GM21381 (cell line): Measurements from ENCODE around the gene BIRC6.
"Not testable (repeated sequence)": the region's sequence is repeated elsewhere in the genome, so short reads cannot be mapped to it uniquely, and the experiment has no call there.

Experiments
- ATAC-seq: cut with Tn5 transposase; IDR thresholded peaks from one replicate; pipeline ENCODE4 v1.9.1; 2021; ENCODE audit warnings: mild to moderate bottlenecking, moderate library complexity; ENCODE audit not compliant: unreplicated experiment

Gene BIRC6

GRCh38 chr2:32496662-32497061 is 139.8 kb downstream of the BIRC6 start:
- no peak for ATAC-seq

DNA sequence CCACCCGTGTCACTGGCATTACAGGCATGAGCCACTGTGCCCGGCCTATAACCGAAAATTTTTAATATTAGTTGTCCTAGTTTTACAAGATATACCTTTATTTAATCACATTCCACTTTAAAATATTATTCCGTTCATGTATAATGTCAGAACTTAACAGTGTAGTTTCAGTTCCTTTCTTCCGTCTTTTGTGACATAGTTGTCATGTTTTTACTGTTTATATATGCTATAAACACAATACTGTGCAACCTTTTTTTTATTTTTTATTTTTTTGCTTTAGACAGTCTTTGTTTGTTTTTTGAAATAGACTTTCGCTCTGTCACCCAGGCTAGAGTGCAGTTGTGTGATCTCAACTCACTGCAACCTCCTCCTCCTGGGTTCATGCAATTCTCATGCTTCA is 141.5 kb downstream of the BIRC6 start:
- ATAC-seq, result no peak

GRCh38 chr2:32502941-32503340 is 146.1 kb downstream of the BIRC6 start:
- no peak for ATAC-seq

DNA sequence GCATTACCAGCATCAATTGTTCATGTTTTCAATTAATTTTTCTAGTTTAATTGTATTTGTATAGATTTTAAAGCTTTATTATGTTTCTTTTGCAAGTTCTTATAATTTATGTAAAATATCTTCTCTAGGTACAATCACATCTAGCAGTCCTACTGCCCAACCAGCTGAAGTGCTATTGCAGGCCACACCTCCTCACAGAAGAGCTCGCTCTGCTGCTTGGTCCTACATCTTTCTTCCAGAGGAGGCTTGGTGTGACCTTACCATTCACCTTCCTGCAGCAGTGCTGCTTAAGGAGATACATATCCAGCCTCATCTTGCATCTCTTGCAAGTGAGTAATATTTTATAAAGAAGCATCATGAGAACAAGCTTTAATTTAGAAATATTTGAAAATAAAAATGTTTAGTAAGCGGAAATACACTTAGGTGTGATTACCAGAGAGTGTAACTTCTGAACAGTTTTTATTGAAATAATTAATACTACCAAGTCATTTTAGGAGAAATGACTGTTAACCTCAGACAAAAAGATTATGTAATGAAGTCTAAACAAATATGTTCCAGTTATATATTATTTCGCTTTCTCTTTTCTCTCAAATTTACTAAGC is 148.2 kb downstream of the BIRC6 start:
- no peak for ATAC-seq

DNA sequence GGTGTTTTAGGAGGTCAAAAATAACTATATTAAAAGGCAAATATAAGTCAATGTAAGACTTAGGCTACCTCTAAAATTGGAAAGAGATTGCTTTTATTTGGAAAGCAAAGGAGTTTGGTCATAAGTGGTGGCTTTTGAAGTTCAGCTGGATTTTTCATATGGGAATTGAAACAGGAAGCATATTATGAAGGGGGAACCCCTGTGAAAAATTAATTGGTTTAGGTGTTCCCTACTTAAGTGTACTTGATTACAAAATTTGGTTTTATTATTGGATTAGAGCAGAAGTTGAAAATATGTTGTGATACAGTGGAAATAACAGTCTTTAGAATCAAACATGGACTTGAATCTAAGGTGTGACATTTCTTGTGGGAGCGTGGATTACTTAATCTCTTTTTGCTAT is 149.6 kb downstream of the BIRC6 start:
- ATAC-seq, result no peak

GRCh38 chr2:32514946-32515345 is 158.1 kb downstream of the BIRC6 start:
- no peak for ATAC-seq

DNA sequence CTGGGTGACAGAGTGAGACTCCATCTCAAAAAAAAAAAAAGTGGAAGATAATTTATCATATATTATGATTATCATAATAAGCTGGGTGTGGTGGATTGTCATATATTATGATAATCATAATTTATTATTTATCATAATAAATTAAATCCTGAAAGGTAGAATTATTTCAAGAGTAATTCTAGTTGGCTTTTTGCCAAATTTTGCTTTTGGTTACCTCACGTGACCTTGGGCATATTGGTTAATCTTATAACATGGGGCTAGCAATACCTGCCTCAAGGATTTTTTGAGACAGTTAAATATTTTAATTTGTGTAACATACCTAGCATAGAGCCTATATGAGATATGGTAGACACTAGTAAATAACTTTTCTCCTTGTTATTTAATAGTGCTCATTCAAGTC is 159.7 kb downstream of the BIRC6 start:
- ATAC-seq, result no peak

- ATAC-seq, result no peak
Observed at GRCh38 chr2:32522770-32523169, 165.9 kb downstream of the BIRC6 start.

- ATAC-seq, result no peak
Observed at GRCh38 chr2:32523686-32524085, 166.9 kb downstream of the BIRC6 start.

DNA sequence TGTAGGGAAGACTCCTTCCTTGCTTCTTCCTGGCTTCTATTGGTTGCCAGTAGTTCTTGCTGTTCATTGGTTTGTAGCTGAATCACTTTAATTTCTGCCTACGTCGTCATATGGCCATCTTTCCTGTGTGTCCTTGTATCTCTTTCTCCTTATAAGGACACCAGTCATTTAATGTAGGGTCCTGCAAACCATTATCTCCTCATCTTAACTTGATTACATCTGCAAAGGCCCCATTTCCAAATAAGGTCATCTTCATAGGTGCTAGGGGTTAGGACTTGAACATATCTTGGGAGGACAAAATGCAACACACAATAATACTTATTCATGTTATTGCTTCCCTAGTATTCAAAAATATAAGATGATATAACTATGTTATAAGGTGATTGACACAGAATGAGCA is 175.5 kb downstream of the BIRC6 start:
- ATAC-seq, result no peak

GRCh38 chr2:32532961-32533360 is 176.1 kb downstream of the BIRC6 start:
- ATAC-seq, result no peak

DNA sequence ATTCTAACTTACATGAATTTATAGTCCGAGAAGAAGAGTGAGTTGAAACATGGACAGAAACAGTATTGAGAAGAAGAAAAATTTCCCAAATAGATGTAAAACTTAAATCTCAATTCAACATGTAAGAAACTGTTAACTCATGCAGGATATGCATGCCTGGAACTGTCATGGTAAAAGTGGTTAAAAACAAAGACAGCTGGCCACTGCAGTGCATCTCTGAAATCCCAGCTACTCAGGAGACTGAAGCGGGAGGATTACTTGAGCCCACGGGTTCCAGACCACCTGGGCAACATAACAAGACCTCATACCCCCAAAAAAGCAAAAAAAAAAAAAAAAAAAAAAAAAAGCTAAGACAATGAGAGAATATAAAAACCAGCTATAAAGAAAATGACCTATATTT is 178.0 kb downstream of the BIRC6 start:
- no peak for ATAC-seq

DNA sequence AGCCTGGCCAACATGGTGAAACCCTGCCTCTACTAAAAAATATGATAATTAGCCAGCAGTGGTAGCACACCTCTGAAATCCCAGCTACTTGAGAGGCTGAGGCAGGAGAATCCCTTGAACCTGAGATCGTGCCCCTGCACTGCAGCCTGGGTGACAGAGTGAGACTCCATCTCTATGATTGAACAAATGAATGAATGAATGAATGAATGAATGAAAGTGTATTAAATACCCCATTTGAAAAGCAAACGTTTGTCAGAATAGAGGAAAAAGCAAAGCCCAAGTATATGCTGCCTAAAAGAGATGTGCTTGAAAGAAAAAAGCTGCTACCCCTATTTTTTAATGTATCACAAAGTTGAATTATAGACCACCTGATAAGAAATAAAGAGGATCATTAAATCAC is 181.9 kb downstream of the BIRC6 start:
- ATAC-seq, result no peak

DNA sequence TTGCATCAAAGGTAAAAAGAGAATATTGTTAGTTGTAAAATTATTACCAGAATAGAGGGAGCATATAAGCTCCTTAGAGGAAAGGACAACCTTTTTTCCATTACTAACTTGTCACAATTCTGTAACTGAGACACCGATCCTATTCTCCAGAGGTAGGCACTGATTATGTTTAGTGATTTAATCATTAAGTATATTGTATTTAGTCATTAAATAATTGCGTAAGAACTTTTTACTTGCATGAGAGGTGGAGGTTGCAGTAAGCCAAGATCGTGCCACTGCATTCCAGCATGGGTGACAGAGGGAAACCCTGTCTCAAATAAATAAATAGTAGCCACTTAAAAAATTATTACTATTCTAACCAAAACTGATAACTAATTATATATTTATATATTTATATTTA is 195.7 kb downstream of the BIRC6 start:
- ATAC-seq, result not testable (repeated sequence)

- ATAC-seq, result peak; percentile 85
Observed at GRCh38 chr2:32553829-32554432, 197.1 kb downstream of the BIRC6 start.

DNA sequence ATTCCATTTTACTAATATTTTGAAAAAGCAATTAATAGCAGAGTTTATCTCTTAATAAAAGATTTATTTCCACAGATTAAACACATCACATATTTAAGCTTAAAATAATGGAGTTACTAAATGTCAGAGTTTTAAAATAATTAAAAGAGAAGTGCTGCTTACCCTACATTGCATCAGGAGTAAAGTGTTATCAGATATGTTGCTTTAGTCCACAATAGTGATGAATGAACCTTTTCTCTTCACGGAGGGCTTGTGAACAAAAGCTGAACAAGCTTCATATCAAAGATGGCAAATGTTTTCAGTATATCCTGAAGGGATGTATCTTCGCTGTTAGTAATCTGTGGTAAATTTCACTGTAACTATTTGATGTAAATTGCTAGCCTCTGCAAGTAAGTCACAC is 201.7 kb downstream of the BIRC6 start:
- no peak for ATAC-seq

DNA sequence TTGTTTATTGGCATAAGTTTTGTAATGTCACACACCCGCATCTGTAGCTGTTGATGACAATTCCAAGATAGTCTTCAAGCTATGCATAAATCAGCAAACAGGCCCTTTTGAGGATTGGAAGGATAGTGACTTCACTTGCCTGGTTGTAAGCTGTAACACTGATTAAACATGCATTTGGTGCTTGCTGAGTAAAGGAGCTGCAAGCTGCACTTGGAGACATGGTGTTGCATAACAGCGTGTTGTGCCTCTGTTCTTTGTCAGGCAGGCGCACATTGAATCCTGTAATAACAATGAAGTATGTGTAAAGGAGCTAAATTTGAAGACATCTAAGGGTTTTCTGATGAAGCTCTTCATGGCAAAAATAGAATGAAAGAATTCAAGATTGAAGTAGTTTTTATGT is 202.3 kb downstream of the BIRC6 start:
- ATAC-seq, result no peak

GRCh38 chr2:32562906-32563305 is 206.1 kb downstream of the BIRC6 start:
- ATAC-seq, result no peak

DNA sequence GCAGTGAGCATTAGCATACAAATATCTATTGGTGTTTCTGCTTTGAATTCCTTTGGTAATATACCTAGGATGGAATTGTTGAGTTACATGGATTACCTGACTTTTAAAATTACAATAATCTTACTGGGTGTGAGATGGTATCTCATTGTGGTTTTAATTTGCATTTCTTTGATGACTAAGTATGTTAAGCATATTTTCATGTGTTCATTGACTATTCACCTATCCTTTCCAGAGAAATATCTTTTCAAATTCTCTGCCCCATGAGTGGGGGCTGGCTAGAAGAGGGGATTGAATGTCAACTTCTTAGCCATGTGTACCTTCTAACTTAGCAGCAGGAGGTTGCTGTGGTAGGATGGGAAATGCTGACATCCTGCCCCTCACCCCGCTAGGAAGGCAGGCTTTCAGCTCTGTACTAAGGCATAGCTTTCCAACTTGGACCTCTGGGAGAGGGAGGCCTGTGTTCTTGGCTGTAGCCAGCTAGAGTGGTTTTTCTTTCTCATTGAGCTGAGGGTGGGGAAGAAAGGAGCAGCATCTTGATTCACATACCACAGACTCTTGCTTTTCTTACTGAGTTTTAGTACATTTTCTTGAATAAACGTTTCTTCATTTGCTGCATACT is 207.7 kb downstream of the BIRC6 start:
- ATAC-seq, result no peak

DNA sequence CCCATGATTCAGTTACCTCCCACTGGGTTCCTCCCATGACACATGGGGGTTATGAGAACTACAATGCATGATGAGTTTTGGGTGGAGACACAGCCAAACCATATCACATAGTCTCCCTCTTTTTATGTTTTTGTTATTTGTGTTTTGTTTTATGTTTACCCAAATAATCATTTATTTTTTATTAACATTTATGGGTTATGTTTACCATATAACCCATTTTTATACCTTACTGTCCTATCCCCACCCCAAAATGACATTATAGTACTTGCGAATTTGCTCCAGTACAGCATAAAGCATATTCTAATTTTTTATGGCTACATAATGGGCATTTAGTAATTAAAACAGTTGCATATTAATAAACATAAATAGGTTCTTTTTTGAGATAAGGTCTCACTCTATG is 209.1 kb downstream of the BIRC6 start:
- no peak for ATAC-seq

- no peak for ATAC-seq
Observed at GRCh38 chr2:32572030-32572429, 215.2 kb downstream of the BIRC6 start.

- ATAC-seq, result no peak
Observed at GRCh38 chr2:32572737-32573136, 215.9 kb downstream of the BIRC6 start.
